GM18526 (cell line): Measurements from ENCODE around the gene RGL2.

ENCODE experiments used
- POLR2A ChIP-seq: IDR thresholded peaks from 3 replicates; pipeline ENCODE4 v1.6.1; 2011; ENCODE audit not compliant: insufficient read length; ENCODE audit errors: extremely low read depth

The RGL2 gene

DNA sequence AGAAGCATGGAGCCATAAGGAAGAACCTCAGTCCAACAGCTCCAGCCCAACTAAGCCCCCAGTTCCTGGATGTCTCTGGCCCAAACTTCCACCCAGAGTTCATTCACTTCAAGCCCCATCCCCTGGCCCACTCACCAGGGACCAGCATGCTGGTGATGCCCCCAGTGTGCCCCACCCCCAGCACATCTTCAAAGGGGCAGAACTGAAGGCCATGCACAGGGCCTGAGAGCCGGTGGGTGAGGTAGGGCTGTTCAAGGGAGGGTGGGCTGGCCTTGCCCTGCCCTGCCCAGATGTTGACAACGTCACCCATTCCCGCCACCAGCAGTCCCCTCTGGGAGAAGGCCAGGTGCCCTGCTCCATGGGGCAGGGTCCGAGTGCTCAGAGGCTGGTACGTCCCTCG is 18.2 kb downstream of the RGL2 start:
- TF ChIP-seq POLR2A = no peak

DNA sequence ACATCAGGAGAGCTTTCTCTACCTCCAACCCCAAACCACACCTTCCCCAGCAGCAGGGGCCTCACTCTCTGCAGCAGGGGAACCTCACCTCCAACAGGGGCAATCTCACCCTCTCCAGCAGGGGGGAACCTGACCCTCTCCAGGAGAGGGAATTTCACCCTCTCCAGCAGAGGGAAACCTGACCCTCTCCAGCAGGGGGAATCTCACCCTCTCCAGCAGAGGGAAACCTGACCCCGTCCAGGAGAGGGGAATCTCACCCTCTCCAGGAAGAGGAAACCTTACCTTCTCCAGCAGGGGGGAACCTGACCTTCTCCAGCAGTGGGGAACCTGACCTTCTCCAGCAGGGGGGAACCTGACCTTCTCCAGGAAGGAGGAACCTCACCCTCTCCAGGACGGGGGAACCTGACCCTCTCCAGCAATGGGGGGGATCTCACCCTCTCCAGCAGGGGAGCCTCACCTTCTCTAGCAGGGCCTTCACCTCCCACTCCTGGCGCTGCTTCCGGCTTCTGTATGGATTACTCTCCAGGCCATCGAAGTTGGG is 18.7 kb downstream of the RGL2 start:
- TF ChIP-seq POLR2A = no peak

DNA sequence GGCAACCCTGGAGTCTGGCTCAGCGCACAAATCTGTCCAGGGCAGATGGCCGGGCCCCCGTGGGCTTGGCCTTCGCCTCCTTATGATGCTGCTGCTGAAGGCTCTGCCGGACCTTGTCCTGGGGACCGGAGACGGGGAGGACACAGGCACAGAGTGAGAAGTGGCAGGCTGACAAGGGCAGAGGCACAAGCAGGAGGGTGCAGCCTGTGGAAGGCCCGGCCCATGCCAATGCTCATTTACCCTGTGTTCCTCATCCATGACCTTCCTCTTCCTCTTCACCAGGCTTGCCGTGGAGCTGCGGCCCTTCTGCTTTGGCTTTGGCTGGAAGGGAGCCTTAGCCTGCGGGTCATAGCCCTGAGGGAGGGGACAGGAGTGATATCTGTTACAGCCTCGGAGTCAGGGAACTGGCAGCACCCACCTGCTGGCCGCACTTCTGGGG is 19.5 kb downstream of the RGL2 start:
- TF ChIP-seq POLR2A = no peak

DNA sequence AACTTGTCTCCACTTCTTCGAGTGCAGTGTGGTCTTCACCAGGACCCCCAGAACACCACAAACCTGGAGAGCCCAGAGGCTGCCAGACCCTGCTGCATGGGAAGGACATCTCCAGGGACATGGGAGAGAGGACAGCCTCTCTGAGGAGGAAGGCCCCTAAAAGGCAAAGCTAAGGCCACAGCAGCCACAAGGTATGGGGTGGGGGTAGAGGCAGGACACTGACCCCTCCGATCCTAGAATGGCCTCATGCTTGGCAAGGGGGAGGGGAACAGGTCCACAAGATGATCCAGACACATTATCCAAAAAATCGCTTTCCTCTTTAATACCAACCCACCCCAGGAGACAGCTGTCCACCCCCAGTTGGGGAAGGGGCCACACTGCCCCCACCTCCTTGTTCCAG is 19.9 kb downstream of the RGL2 start:
- no peak for TF ChIP-seq POLR2A

DNA sequence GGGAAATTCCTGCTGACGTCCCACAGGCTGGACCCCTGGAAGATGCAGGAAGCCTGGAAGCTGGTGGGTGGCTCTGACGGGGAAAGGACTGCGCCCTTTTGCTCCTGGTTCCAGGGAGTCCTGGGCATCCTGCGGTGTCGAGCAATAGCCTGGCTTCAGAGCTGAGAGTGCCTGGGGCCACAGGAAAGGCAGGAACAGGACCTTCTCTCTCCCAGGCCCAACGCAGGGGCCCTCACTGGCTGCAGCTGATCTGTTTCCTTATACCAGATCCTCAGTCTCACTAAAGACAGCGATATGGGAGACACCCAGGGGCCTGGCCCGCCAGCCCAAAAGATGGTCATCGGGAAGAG is 20.4 kb downstream of the RGL2 start:
- TF ChIP-seq POLR2A = no peak

DNA sequence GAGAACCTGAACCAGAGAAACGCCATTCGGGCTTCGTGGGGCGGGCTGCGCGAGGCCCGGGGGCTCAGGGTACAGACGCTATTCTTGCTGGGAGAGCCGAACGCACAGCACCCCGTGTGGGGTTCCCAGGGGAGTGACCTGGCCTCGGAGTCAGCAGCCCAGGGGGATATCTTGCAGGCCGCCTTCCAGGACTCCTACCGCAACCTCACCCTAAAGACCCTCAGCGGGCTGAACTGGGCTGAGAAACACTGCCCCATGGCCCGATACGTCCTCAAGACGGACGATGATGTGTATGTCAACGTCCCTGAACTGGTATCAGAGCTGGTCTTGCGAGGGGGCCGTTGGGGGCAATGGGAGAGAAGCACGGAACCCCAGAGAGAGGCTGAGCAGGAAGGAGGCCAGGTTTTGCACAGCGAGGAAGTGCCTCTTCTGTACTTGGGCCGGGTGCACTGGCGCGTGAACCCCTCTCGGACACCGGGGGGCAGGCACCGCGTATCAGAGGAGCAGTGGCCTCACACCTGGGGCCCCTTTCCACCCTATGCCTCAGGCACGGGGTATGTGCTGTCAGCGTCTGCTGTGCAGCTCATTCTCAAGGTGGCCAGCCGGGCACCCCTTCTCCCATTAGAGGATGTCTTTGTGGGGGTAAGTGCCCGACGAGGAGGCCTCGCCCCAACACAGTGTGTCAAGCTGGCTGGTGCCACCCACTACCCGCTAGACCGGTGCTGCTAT is 20.9 kb downstream of the RGL2 start:
- no peak for TF ChIP-seq POLR2A

DNA sequence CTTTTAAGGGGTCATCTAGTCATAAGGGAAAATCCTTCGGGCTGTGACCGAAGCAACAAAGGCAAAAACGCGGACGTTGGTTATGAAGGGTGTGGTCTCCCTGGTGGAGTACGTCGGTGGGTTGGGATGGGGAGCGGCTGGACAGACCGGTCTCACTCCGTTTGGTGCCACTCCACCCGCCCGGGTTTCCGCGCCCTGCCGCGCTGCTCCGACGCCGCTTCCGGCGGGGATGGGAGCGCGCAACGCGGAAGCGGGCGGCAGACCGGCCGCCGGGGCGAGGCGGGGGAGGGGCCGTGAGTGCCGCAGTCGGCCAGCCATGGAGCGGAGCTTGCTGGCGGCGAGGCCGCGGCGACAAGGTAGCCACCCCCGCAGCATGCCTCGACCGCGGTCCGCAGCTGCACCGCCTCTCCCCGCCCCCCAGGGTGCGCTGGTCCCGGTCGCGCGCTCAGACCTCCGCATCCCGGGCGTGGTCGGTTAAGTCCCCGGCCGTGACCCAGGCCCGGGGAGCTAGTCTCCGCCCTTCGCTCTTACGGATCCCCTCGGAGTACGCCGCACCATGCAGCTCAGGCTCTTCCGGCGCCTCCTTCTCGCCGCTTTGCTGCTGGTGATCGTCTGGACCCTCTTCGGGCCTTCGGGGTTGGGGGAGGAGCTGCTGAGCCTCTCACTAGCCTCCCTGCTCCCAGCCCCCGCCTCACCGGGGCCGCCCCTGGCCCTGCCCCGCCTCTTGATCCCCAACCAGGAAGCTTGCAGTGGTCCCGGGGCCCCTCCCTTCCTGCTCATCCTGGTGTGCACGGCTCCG is 21.7 kb downstream of the RGL2 start, which contains the start of gene B3GALT4:
Gene B3GALT4, plus strand, starts transcription at position 260 of the 799 bp plus-strand sequence. Its CDS starts 297 bp downstream, at position 557.
- peak; percentile 68 for TF ChIP-seq POLR2A

DNA sequence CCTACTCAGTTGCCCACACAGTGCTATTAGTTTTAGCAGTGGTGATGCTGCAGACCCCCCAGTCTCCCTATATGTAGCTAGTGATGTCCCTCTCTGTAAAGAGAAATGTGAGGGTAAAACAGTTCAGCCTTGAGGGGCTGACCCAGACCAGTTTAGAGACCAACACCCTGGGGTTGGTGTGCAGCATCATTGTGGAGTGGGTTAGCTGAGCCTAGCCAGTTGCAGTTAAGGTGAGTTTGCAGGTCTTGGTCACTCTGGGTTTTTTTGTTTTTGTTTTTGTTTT is 22.2 kb downstream of the RGL2 start:
- TF ChIP-seq POLR2A = no peak

DNA sequence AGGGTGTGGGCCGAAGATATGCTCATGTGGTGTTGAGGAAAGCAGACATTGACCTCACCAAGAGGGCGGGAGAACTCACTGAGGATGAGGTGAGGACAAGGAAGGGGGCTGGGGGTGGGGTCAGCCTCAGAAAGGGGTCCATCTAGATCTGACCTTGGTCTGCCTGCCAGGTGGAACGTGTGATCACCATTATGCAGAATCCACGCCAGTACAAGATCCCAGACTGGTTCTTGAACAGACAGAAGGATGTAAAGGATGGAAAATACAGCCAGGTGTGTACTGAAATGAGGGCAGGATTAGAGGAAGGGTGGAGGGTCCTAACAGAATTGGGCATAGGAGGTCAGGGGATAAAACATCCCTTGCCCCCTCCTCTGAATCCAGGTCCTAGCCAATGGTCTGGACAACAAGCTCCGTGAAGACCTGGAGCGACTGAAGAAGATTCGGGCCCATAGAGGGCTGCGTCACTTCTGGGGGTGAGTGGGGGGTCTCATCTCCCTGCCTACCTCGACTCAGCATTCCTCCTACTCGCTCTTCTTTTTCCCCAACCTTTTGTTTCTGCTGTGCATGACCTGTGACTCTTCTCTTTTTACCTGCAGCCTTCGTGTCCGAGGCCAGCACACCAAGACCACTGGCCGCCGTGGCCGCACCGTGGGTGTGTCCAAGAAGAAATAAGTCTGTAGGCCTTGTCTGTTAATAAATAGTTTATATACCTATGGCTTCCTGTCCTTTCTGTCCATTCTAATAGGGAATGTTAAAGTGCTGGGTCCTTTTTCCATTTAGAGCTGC is 22.8 kb downstream of the RGL2 start:
- peak; percentile 17 for TF ChIP-seq POLR2A

DNA sequence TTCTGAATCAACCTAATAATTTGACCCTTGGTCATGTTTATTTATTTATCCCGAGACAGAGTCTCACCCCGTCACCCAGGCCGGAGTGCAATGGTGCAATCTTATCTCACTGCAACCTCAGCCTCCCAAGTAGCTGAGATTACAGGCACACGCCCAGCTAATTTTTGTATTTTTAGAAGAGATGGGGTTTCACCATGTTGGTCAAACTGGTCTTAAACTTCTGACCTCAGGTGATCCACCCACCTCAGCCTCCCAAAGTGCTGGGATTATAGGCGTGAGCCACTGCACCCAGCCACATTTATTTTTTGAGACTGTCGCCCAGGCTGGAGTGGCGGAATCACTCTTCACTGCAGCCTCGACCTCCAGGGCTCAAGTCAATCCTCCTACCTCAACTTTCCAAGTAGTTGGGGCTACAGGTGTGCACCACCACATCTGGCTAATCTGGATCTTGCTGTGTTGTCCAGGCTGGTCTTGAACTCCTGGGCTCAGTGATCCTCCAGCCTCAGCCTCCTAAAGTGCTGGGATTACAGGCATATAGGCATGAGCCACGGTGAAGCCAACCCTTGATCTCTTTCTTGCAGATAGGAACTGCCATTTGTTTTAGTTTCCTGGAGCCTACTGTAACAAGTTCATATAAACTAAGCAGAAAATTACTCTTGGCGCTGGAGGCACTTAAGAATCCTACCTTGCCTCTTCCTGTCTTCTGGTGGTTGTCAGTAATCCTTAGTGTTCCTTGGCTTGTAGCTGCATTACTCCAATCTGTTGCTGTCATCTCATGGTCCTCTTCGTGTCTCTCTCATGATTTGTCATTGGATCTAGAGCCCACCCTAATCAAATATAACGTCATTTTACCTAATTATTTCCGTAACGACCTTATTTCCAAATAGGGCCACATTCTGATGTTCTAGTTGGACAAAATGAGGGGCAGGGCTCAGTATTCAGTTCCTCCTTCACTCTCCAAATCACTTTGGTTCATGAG is 24.5 kb downstream of the RGL2 start:
- no peak for TF ChIP-seq POLR2A

DNA sequence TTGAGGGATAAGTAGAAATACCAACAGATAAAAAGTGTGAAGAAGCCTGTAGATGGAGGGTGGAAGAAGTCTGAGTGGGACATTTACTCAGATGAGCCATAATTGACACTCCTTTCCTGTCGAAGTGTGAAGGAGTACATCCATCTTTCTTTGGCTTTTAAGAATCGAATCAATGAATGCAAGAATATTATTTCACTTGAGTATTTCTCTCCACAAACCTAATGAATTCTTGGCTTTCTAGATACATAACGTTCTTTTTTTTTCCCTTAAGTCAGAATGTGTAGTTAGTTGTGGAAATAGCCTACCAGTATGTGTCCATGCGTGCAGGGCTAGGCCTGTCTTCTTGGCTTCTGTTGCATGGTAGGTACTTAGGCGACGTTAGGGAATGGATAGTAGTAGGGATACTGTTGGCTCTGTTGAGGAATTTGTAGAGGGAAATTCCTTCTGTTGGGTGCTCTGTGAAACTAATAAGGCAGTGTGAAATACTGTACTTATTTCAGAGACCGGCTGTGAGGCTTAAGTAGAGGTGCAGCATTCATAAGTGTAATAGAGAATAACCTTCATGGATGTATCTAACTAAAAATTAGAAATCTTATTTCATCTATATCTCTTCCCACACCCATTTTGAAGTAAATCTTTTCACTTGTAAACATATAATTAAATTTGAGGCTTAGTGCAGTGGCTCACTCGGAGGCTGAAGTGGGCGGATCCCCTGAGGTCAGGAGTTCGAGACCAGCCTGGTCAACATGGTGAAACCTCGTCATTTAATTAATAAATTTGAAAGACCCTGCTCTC is 25.4 kb downstream of the RGL2 start:
- no peak for TF ChIP-seq POLR2A

DNA sequence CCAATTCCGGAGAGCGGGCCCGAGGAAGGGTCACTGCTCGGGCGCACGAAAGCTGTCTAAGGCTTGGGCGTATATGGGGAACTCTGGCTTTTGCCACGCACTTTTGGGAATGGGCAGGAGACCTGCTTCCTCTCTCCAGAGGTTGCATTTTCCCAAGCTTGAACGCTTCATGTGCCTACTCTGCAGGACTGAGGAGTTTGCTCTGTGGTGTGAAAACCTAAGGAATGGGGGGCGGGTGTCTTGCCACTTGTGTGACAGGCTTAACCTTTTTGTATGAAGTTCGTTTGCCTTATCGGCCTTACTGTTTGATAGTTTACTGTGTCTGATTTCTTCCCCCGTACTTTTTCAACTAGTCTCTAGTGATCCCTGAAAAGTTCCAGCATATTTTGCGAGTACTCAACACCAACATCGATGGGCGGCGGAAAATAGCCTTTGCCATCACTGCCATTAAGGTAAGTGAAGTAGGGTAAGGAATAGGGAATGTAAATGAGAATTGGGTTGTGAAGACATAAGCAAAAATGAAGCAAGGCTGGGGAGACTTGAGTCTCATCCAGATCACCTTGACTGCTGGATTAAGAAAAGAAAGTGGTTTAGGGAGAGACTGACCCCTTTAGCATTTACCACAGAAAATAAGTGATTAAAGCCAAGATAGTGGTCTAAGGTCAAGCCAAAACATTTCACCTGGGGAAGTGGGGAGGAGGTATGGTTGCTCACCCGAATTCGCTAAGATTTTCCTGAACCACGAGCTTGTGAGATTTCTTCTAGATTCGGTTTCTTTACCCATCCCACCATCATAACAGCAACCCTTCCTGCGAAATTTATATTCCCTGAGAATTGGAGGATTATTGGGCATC is 26.2 kb downstream of the RGL2 start:
- TF ChIP-seq POLR2A = no peak

DNA sequence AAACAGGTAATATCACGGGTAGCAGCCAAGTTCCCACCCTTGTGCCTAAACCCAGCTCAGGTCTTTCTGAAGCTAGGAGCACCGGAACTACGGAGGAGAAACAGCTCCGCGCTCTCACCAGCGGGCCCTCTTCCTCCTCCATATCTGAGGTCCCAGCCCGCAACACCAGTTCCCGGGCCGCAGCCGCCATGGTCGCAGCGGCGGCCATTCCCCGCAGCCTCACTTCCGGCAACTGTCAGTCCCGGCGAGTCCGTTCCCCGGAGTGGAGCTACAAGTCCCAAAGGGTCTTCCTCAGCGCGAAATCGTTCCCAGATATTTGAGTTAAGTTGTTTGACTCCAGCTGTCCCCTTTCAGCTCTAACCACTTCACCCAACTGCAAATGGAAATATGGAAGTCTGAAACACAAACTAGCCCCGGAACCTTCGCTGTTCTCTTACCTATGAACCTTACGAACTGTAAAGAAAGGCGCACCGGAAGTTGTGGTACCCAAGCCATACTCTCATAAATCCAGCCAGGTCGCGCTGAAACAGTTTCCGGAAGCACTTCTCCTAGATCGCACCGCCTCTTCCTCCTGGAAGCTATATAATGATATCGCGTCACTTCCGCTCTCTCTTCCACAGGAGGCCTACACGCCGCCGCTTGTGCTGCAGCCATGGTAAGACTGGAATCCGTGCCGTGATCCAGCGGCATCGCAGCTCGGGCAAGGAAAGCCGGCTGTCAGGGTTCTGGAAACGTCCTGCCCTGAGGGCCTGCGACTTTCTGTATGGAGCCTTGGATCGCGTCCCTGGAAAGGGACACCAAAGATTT is 27.1 kb downstream of the RGL2 start, which contains the start of the genes RPS18 and VPS52:
Gene RPS18, plus strand, starts transcription at position 608 of the 807 bp plus-strand sequence. Its CDS starts 45 bp downstream, at position 653.
Gene VPS52, minus strand, starts transcription at position 409 of the 807 bp plus-strand sequence. Its CDS starts 201 bp downstream, at position 208.
- peak; percentile 99 for TF ChIP-seq POLR2A
